OCI-LY1 (cell line): Measurements from ENCODE around the gene SPRR2B.
"Not testable (repeated sequence)": the region's sequence is repeated elsewhere in the genome, so short reads cannot be mapped to it uniquely, and the experiment has no call there.

Experiments used
- H2AFZ ChIP-seq: fragments of 200-600 bp; sonication (generic), shearing (Covaris generic); 2 replicates; pipeline ENCODE4 v1.6.0; 2014; ENCODE audit warnings: antibody characterized with exemption, mild to moderate bottlenecking, low read length
- H3F3A ChIP-seq: fragments of 200-600 bp; sonication (generic), shearing (Covaris generic); 2 replicates; pipeline ENCODE4 v1.6.0; 2014; ENCODE audit warnings: mild to moderate bottlenecking, antibody characterized with exemption, low read length, moderate library complexity; ENCODE audit not compliant: insufficient read depth
- H3K27ac ChIP-seq: fragments of 200-600 bp; sonication (generic); 2 replicates; pipeline ENCODE4 v1.5.1; 2014; ENCODE audit warnings: low read length, mixed run types, mild to moderate bottlenecking, low read depth; ENCODE audit not compliant: poor library complexity, severe bottlenecking
- H3K27me3 ChIP-seq: fragments of 200-600 bp; sonication (generic); 2 replicates; pipeline ENCODE4 v1.6.0; 2014; ENCODE audit warnings: antibody characterized with exemption, mild to moderate bottlenecking, low read length, moderate library complexity; ENCODE audit not compliant: insufficient read depth
- H3K36me3 ChIP-seq: fragments of 200-600 bp; sonication (generic); 2 replicates; pipeline ENCODE4 v1.6.1; 2014; ENCODE audit warnings: mild to moderate bottlenecking, antibody characterized with exemption, low read length, moderate library complexity, mixed read lengths; ENCODE audit not compliant: insufficient read depth
- H3K4me1 ChIP-seq: fragments of 200-600 bp; sonication (generic); 2 replicates; pipeline ENCODE4 v1.5.1; 2014; ENCODE audit warnings: mild to moderate bottlenecking, low read length, moderate library complexity; ENCODE audit not compliant: insufficient read depth, severe bottlenecking
- H3K4me2 ChIP-seq: fragments of 200-600 bp; sonication (generic), shearing (Covaris generic); 2 replicates; pipeline ENCODE4 v1.6.1; 2014; ENCODE audit warnings: low read length
- H3K4me3 ChIP-seq: fragments of 200-600 bp; sonication (generic); 2 replicates; pipeline ENCODE4 v1.5.1; 2014; ENCODE audit warnings: low read length, low read depth, mild to moderate bottlenecking, mixed read lengths; ENCODE audit not compliant: poor library complexity, severe bottlenecking
- H3K79me2 ChIP-seq: fragments of 200-600 bp; shearing (Covaris generic); 2 replicates; pipeline ENCODE4 v1.6.1; 2016; ENCODE audit warnings: mixed run types, low read length, mixed read lengths; ENCODE audit not compliant: insufficient read depth
- H3K9ac ChIP-seq: fragments of 200-600 bp; sonication (generic), shearing (Covaris generic); 2 replicates; pipeline ENCODE4 v1.6.1; 2014; ENCODE audit warnings: mild to moderate bottlenecking, low read length, mixed read lengths
- H3K9me2 ChIP-seq: fragments of 200-600 bp; sonication (generic), shearing (Covaris generic); 2 replicates; pipeline ENCODE4 v1.6.1; 2014; ENCODE audit warnings: low read depth, mild to moderate bottlenecking, low read length, mixed read lengths
- H3K9me3 ChIP-seq: fragments of 200-600 bp; shearing (Covaris generic); 2 replicates; pipeline ENCODE4 v1.6.1; 2014; ENCODE audit warnings: low read length, mixed read lengths
- H4K20me1 ChIP-seq: fragments of 200-600 bp; sonication (generic), shearing (Covaris generic); 2 replicates; pipeline ENCODE4 v1.6.0; 2016; ENCODE audit warnings: mild to moderate bottlenecking, low read length; ENCODE audit not compliant: insufficient read depth
- EZH2 ChIP-seq: fragments of 200-600 bp; sonication (generic), shearing (Covaris generic); IDR thresholded peaks from 2 replicates; pipeline ENCODE4 v1.8.0; 2017; ENCODE audit warnings: borderline replicate concordance, mixed run types, mild to moderate bottlenecking, antibody characterized with exemption, low read length, moderate library complexity, mixed read lengths
- TF ChIP-seq, protein P1 (sequence below): fragments of 200-600 bp; sonication (generic), shearing (Covaris generic); IDR thresholded peaks from 2 replicates; pipeline ENCODE4 v1.5.1; 2017; ENCODE audit warnings: mild to moderate bottlenecking, antibody characterized with exemption, low read length, moderate library complexity, mixed read lengths

The SPRR2B gene

GRCh38 chr1:153113416-153113815, 42.0 kb upstream of the SPRR2B start, which contains the start of gene SPRR2F:
Gene SPRR2F (minus strand): TSS chr1:153113516. CDS start chr1:153112733, 783 bp downstream.
- no peak within 1 kb of the TSS for H2AFZ ChIP-seq
- no peak within 1 kb of the TSS for H3K9ac ChIP-seq
- H4K20me1 ChIP-seq = no peaks in the 10 kb centered on the region
- no peak within 1 kb of the TSS for H3K4me2 ChIP-seq
- H3K4me3 ChIP-seq = no peak within 1 kb of the TSS
- H3K27ac ChIP-seq = no peak within 1 kb of the TSS
- no peaks in the 10 kb centered on the region for H3F3A ChIP-seq
- no peaks in the 10 kb centered on the region for H3K36me3 ChIP-seq
- no peaks in the 10 kb centered on the region for H3K27me3 ChIP-seq
- H3K4me1 ChIP-seq = no peaks in the 10 kb centered on the region
- no peaks in the 10 kb centered on the region for H3K9me2 ChIP-seq
- no peaks in the 10 kb centered on the region for H3K79me2 ChIP-seq
- no peaks in the 10 kb centered on the region for H3K9me3 ChIP-seq
- TF ChIP-seq EZH2 = no peak
- TF ChIP-seq, protein P1, sequence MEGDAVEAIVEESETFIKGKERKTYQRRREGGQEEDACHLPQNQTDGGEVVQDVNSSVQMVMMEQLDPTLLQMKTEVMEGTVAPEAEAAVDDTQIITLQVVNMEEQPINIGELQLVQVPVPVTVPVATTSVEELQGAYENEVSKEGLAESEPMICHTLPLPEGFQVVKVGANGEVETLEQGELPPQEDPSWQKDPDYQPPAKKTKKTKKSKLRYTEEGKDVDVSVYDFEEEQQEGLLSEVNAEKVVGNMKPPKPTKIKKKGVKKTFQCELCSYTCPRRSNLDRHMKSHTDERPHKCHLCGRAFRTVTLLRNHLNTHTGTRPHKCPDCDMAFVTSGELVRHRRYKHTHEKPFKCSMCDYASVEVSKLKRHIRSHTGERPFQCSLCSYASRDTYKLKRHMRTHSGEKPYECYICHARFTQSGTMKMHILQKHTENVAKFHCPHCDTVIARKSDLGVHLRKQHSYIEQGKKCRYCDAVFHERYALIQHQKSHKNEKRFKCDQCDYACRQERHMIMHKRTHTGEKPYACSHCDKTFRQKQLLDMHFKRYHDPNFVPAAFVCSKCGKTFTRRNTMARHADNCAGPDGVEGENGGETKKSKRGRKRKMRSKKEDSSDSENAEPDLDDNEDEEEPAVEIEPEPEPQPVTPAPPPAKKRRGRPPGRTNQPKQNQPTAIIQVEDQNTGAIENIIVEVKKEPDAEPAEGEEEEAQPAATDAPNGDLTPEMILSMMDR = no peak

DNA sequence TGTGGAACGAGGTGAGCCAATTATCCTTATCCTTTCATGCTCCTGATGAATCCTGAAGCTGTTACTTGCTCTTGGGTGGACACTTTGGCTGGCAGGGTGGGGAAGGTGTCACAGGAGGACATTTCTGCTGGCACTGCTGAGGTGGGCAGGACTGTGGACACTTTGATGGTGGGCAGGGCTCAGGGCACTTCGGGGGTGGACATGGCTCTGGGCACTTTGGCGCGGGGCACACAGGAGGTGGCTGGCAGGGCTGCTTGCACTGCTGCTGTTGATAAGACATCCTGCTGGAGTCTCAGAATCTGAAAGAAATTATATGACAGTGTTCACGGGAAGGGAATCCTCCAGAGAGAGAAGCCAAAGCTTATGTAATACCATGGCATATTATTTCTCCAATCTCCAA, 41.0 kb upstream of the SPRR2B start:
- not testable (repeated sequence) for H3K9me2 ChIP-seq, H3K27me3 ChIP-seq

DNA sequence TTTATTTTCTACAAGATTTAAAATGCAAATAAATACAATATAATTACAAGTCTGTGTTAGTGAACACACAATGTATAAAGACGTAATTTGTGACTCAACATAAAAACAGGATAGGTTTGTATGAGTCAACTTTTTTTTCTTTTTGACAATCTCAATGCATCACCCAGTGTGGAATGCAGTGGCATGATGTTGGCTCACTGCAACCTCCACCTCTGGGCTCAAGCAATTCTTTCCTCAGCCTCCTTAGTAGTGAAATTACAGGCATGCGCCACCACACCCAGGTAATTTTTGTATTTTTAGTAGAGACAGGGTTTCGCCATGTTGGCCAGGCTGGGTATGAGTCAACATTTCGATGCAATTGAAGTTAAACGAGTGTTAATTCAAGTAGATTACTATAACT, 28.8 kb upstream of the SPRR2B start:
- Histone ChIP-seq H3K79me2 (no peaks in the 10 kb centered on the region), H3K9me2 (no peaks in the 10 kb centered on the region), H3K4me3 (no peak overlapping the region), H3K4me2 (no peak overlapping the region), H3K4me1 (no peaks in the 10 kb centered on the region), H2AFZ (no peak overlapping the region), H3K36me3 (no peaks in the 10 kb centered on the region), H3K9ac (no peak overlapping the region), H4K20me1 (no peaks in the 10 kb centered on the region), H3K27me3 (no peaks in the 10 kb centered on the region), H3F3A (no peaks in the 10 kb centered on the region), H3K9me3 (no peaks in the 10 kb centered on the region), H3K27ac (no peak overlapping the region)
- no peak for TF ChIP-seq EZH2
- TF ChIP-seq, protein P1 = no peak

More for the DNA sequence above, 41.0 kb upstream of the SPRR2B start:
- H2AFZ ChIP-seq, H3K4me2 ChIP-seq, H3K27ac ChIP-seq, H3K9me3 ChIP-seq, H3K36me3 ChIP-seq, H3F3A ChIP-seq, H3K4me1 ChIP-seq, H3K9ac ChIP-seq, H4K20me1 ChIP-seq, H3K4me3 ChIP-seq, H3K79me2 ChIP-seq: not testable (repeated sequence)

DNA sequence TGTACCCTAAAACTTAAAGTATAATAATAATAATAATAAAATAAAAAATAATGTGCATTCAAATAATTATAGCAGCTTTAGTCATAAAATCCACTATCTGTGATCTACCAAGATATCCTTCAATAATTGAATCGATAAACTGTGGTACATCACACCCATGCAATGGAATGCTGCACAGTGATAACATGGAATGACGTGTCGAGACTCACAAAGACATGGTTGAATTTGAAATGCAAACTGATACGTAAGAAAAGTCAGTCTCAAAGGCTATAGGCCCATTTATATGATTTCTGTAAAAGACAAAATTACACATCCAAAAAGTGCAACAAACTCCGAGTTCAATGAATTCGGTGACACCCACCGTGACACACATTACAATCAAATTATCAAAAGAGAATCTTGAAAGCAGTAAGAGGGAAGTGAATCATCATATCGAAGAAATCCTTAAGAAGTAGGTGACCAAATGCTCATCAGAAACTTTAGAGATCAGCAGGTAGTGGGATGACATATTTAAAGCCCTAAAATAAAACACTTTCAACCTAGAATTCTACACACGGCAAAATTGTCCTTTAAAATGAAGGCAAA, 28.1 kb upstream of the SPRR2B start:
- H3K79me2 ChIP-seq = no peaks in the 10 kb centered on the region
- no peak overlapping the region for H3K27ac ChIP-seq
- TF ChIP-seq, protein P1 = no peak
- TF ChIP-seq EZH2 = no peak
- no peak overlapping the region for H3K9ac ChIP-seq
- H4K20me1 ChIP-seq = no peaks in the 10 kb centered on the region
- H3K9me2 ChIP-seq = no peaks in the 10 kb centered on the region
- H3K36me3 ChIP-seq = no peaks in the 10 kb centered on the region
- H3K9me3 ChIP-seq = no peaks in the 10 kb centered on the region
- no peaks in the 10 kb centered on the region for H3K4me1 ChIP-seq
- no peaks in the 10 kb centered on the region for H3K27me3 ChIP-seq
- H3K4me2 ChIP-seq = no peak overlapping the region
- H3F3A ChIP-seq = no peaks in the 10 kb centered on the region
- no peak overlapping the region for H3K4me3 ChIP-seq
- H2AFZ ChIP-seq = no peak overlapping the region
